ENCODE results near the gene UST.

DNA sequence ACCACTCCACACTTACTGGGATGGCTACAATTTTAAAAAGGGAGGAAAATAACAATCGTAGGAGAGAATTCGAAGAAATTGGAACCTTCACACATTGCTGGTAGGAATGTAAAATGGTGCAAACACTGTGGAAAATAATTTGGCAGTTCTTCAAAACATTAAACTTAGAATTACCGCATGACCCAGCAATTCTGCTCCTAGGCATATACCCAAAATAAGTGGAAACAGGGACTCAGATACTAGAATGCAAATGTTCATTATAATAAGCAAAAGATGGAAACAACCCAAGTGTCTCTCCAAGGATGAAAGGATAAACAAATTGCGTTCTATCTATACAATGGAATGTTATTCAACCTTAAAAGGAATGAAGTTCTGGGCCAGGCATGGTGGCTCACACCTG is 325.2 kb downstream of the UST start:
- TF ChIP-seq, protein P1, sequence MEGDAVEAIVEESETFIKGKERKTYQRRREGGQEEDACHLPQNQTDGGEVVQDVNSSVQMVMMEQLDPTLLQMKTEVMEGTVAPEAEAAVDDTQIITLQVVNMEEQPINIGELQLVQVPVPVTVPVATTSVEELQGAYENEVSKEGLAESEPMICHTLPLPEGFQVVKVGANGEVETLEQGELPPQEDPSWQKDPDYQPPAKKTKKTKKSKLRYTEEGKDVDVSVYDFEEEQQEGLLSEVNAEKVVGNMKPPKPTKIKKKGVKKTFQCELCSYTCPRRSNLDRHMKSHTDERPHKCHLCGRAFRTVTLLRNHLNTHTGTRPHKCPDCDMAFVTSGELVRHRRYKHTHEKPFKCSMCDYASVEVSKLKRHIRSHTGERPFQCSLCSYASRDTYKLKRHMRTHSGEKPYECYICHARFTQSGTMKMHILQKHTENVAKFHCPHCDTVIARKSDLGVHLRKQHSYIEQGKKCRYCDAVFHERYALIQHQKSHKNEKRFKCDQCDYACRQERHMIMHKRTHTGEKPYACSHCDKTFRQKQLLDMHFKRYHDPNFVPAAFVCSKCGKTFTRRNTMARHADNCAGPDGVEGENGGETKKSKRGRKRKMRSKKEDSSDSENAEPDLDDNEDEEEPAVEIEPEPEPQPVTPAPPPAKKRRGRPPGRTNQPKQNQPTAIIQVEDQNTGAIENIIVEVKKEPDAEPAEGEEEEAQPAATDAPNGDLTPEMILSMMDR (IDR thresholded peaks at IDR 0.05) = no peak
- no peak for TF ChIP-seq EP300 (IDR thresholded peaks at IDR 0.05; ENCODE audit: low read depth)
